Measurements from ENCODE around the gene CBR1.
A peak's percentile ranks its signal among the peaks of the same experiment; 100 is the strongest.
"Not testable (repeated sequence)": the region's sequence is repeated elsewhere in the genome, so short reads cannot be mapped to it uniquely, and the experiment has no call there.

Gene CBR1

DNA sequence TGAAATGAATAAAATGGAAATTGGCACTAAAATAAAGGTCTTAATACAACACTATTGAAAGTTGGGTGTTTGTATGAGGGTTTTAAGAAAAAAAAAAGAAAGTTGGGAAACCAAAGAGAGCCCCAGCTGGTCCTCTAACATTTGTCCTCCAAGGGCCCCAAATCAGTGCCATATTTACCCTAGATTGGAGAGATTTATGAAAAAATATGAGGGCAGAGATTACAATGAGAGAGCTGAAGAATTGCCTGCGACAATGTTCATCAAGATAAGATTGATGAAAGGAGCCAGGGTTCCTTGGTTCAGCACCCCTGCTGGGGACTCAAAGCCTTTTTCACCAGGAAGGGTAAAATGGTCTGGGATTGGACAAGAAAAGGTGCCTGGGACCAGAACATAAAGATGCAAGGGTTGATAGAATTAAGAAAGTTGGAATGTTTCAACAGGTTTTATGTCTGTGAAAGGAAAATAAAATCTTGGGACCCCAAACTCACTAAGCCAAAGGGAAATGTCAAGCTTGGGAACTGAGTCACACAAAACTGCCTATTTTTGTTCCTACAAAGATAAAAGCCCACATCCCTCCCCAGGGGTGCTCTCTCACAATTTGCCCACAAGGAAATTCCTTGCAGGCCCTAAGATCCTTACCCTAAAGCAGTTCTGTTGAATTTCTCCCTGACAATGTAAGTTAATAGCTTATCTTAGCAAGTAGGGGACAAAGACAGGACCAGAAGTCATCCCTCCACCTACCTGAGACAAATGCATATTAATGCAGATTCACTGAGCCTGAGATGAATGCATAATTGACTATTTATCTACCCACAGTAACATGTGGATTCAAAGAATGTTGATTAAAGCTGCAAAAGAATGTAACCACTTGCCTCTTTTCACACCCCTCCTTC lies 26.8 kb downstream of the CBR1 start:
- no peaks in the 10 kb centered on the region for H3K36me3 ChIP-seq (replicated peaks)
- no peaks in the 10 kb centered on the region for H3K27me3 ChIP-seq (replicated peaks)
- in situ Hi-C loops (cut with HindIII; ENCODE audit: low pct_ligation_motif_present, low sequenced_read_pairs): no loop called here
- no peak for DNase-seq
- H3K4me3 ChIP-seq (ENCODE audit: low read depth, low read length): no peak overlapping the region
- H3K27ac ChIP-seq: no peak overlapping the region
- TF ChIP-seq, protein P1, sequence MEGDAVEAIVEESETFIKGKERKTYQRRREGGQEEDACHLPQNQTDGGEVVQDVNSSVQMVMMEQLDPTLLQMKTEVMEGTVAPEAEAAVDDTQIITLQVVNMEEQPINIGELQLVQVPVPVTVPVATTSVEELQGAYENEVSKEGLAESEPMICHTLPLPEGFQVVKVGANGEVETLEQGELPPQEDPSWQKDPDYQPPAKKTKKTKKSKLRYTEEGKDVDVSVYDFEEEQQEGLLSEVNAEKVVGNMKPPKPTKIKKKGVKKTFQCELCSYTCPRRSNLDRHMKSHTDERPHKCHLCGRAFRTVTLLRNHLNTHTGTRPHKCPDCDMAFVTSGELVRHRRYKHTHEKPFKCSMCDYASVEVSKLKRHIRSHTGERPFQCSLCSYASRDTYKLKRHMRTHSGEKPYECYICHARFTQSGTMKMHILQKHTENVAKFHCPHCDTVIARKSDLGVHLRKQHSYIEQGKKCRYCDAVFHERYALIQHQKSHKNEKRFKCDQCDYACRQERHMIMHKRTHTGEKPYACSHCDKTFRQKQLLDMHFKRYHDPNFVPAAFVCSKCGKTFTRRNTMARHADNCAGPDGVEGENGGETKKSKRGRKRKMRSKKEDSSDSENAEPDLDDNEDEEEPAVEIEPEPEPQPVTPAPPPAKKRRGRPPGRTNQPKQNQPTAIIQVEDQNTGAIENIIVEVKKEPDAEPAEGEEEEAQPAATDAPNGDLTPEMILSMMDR (IDR thresholded peaks at IDR 0.05; ENCODE audit: low read depth, low read length, missing control alignments): no peak

DNA sequence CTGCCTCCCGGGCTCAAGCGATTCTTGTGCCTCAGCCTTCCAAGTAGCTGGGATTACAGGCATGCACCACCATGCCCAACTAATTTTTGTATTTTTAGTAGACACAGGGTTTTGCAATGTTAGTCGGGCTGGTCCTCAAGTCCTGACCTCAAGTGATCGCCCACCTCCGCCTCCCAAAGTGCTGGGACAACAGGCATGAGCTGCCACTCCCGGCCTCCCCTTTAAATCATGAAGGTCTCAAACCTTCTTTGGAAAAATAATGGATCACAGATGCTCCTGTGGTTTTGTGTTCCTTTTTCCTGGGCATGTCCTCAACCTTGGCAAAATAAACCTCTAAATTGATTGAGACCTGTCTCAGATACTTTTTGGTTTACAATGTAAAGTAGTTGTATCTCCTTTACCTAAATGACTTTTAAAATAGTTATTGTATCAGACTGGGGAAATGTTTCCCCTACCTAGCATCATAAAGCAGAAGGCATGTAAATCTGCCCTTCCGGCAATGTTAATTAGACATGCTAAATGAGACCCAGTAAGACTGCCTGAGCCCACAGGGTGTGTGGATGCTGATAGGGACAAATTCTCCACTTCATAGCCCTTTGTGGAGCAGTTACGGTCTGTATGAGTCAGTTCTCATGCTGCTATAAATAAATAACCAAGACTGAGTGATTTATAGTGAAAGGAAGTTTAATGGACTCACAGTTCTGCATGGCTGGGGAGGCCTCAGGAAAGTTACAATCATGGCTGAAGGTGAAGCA lies 27.8 kb downstream of the CBR1 start:
- peak; percentile 32 for DNase-seq
- H3K36me3 ChIP-seq (replicated peaks): no peaks in the 10 kb centered on the region
- TF ChIP-seq, protein P1 (IDR thresholded peaks at IDR 0.05; ENCODE audit: low read depth, low read length, missing control alignments): no peak
- in situ Hi-C loops (cut with HindIII; ENCODE audit: low pct_ligation_motif_present, low sequenced_read_pairs): no loop called here
- no peaks in the 10 kb centered on the region for H3K27me3 ChIP-seq (replicated peaks)
- no peak overlapping the region for H3K27ac ChIP-seq
- no peak overlapping the region for H3K4me3 ChIP-seq (ENCODE audit: low read depth, low read length)

- DNase-seq: no peak
- in situ Hi-C loops (cut with HindIII; ENCODE audit: low pct_ligation_motif_present, low sequenced_read_pairs): no loop called here
- TF ChIP-seq, protein P1 (IDR thresholded peaks at IDR 0.05; ENCODE audit: low read depth, low read length, missing control alignments): no peak
- Histone ChIP-seq H3K27me3 (replicated peaks) (no peaks in the 10 kb centered on the region), H3K4me3 (ENCODE audit: low read depth, low read length) (no peak overlapping the region), H3K36me3 (replicated peaks) (no peaks in the 10 kb centered on the region), H3K27ac (no peak overlapping the region)
Measured at GRCh38 chr21:36098182-36098532, 28.3 kb downstream of the CBR1 start.

DNA sequence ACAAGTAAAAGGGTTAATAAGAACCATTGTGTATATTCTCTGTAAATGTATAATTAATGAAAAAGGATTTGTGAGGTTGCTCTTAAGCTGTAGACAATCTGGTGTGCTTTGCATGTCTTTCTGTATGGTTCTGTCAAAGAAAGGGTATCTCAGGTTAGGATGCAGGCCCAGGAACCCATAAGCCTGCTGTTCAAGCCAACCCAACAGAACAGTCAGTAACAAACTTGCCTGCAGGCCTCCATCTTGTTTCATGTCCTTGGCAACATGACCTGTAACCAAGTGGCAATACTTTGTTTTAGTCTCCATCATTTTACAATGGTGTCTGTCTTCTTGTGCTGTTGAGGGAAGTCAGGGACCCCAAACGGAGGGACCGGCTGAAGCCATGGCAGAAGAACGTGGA lies 29.2 kb downstream of the CBR1 start:
- Histone ChIP-seq H3K27ac (no peak overlapping the region), H3K4me3 (ENCODE audit: low read depth, low read length) (no peak overlapping the region), H3K27me3 (replicated peaks) (no peaks in the 10 kb centered on the region), H3K36me3 (replicated peaks) (no peaks in the 10 kb centered on the region)
- no peak for DNase-seq
- in situ Hi-C loops (cut with HindIII; ENCODE audit: low pct_ligation_motif_present, low sequenced_read_pairs): no loop called here
- TF ChIP-seq, protein P1 (IDR thresholded peaks at IDR 0.05; ENCODE audit: low read depth, low read length, missing control alignments): no peak

DNA sequence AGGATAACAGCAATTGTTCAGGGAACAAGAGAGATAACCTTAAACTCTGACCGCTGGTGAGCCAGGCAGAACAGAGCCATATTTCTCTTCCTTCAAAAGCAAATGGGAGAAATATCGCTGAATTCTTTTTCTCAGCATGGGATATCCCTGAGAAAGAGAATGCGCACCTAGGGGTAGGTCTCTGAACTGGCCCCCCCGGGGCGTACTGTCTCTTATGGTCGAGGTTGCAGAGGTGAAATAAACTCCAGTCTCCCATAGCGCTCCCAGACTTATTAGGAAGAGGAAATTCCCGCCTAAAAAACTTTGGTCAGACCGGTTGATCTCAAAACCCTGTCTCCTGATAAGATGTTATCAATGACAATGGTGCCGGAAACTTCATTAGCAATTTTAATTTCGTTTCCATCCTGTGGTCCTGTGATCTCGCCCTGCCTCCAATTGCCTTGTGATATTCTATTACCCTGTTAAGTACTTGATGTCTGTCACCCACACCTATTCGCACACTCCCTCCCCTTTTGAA lies 29.9 kb downstream of the CBR1 start:
- H3K4me3 ChIP-seq (ENCODE audit: low read depth, low read length); H3K36me3 ChIP-seq (replicated peaks); H3K27me3 ChIP-seq (replicated peaks); in situ Hi-C loops (cut with HindIII; ENCODE audit: low pct_ligation_motif_present, low sequenced_read_pairs); H3K27ac ChIP-seq; DNase-seq: not testable (repeated sequence)

GRCh38 chr21:36100971-36101641 lies 31.3 kb downstream of the CBR1 start:
- H3K4me3 ChIP-seq (ENCODE audit: low read depth, low read length): no peak overlapping the region
- DNase-seq: no peak
- no peaks in the 10 kb centered on the region for H3K36me3 ChIP-seq (replicated peaks)
- H3K27ac ChIP-seq: no peak overlapping the region
- H3K27me3 ChIP-seq (replicated peaks): peaks cover 3% of the 10 kb centered on the region
- in situ Hi-C loops (cut with HindIII; ENCODE audit: low pct_ligation_motif_present, low sequenced_read_pairs): no loop called here
- TF ChIP-seq, protein P1 (IDR thresholded peaks at IDR 0.05; ENCODE audit: low read depth, low read length, missing control alignments): no peak

Data from brain microvascular endothelial cell (primary cell).